CD4-positive, alpha-beta T cell treated with Interleukin-17A for 1 hour (primary cell): ENCODE measurements around the gene CCDC51.

ENCODE experiments used
- DNase-seq: peaks from one replicate; pipeline ENCODE4 v3.0.0-alpha.2; 2020

The CCDC51 gene

DNA sequence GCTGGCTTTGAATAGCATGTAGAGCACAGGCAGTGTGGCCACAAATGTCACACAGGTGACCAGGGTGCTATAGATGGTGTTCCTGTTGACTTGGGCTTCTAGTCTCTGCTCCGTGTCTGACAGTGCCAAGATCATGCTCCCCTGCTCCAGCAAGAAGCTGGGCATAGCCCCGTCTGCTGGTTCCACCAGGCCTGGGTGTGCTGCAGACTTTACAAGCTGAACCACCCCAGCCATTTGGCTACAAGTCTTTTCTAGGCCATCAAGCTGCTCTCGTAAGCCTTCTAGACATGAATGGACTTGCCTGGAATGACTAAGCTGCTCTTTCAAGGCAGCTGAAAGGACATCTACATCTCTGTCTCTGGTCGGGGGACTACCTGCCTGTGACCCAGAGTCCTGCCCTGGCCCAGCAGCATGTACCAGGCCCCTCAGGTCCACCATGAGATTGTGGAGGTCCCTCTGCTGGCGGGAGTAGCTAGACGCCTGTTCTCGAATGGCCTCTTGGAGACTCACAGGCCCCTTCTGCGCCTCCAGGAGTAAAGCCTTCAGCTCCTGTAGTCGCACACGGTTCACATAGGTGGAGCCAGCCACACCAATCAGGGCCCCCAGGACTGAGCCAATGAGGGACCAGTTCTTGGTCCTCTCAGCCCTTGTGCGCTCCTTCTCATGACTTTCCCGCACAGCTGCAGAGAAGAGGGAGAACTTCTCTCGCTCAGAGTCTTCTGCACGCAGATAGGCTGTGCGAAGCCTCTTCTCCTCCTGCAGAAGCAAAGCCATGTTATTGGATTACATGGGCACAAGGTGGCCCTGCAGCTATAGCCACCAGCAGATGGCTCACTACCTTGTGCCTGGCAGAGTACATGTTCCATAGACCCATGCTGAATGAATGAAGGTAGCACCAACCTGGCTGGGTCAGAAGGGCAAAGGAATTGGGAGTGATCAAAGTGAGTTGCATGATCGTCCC is 7.2 kb downstream of the CCDC51 start:
- no peak for DNase-seq

DNA sequence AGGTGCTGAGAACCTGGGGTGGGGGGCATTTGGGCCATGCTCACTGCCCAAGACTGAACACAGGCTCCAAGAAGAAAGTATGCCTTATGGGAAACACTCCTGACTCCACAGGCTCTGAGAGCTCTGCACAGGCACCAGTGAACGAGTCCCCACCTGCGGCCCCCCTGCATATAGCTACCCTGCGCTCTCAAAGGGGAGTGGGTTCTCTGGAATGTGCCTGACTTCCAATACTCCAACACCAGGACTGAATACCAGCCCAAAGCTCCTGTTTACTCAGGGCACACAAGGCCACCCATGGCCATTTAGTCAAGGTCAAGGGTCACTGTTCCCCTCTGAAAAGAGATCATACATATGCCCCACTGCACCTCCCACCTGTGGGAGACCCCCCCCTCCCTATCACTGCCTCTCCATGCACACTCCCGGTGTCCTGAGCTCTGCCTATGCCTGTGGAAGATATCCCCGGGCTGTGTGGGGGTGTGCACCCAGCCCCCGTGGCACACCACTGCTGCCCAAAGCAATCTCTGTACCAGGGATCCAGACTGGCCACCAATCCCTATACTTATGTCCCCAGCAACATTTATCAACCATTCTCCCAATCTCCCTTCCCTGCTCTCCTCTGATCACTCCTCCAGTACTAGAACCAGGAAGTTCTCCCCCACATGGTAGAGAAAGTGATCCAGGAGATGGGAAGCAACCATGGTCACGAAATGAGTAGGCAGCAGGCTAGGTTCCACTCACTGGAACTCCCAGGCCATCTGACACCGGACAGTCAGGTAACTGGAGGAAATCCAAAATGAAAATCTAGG is 8.5 kb downstream of the CCDC51 start:
- DNase-seq, result no peak

DNA sequence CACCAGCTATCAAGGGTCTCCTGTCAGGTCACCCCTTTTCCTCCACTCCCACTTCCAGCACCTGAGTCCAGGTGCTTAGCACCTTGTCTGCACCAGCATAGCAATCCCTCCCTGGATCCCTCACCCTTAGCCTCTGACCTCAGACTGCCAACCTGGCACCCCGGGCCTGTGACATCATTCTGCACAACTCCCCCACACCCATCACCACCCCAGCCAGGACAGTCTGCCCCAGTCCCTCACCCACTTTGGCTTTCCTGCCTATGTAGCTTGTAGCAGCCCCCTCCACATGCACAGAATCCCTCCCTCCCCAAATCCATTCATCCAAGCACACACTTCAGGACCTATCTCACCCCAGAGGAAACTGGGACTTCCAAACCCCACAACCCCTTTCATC is 9.2 kb downstream of the CCDC51 start:
- no peak for DNase-seq

GRCh38 chr3:48429960-48430707 is 9.8 kb downstream of the CCDC51 start, which contains the start of gene PLXNB1:
PLXNB1 (minus strand) TSS chr3:48430086; CDS start chr3:48424611, 5,475 bp downstream.
- no peak for DNase-seq

- DNase-seq, result peak; percentile 71
Measured at GRCh38 chr3:48429317-48429959, 10.5 kb downstream of the CCDC51 start.

DNA sequence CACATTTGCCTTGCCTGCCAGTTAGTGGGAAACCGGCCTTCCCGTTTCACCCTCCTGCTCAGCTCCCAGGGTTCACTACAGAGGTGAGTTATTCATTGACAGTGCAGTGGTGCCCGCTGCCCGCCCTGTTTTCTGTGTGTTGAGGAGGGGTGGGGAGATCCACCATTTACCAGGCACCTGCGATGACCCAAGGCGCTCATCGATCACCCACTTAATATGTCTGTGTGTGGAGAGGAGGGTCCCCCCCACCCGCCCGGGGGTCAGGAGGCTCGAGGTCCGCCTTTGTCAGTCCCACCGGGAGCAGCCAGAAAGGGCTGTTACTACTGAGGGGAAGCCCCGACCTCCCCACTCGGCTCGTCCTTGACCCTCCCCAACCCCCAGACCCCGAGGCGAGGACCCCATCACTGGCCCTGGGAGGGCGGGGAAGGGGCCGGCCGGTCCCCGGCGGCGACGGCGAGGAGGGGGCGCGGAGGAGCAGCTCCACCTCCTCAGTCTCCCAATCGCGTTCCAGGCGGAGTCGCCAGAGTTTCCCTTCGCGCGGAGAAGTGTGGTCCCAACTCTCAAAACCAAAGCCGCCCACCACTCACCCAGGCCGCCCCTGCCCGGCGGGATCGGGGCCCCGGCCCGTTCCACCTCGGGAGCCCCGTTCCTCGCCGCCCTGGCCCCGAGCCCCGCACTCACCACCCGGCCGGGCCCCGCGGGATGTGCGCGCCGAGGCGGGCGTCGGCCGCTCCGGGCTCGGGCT is 11.2 kb downstream of the CCDC51 start:
- DNase-seq, result no peak

DNA sequence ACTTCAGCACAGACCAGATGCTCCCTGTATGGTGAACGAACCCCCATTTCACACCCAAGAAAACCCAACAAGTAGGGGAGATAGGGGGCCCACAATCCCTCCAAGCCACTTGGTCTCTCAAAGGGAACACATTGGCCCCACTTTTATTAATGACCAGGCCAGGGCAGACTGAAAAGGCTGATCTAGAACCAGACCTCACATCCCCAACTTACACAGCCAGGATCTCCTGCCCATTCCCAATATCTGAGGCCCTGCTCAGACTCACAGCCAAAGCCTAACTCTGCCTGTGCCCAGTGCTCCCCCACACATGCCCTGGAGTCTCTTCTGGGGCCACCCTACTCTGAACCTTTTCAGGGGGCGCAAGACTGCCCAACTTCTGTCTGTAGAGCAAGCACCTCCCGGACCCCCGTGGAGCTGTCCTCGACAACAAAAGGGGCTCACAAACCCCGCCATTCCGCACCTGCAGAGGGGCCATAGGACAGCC is 11.8 kb downstream of the CCDC51 start:
- DNase-seq, result no peak

DNA sequence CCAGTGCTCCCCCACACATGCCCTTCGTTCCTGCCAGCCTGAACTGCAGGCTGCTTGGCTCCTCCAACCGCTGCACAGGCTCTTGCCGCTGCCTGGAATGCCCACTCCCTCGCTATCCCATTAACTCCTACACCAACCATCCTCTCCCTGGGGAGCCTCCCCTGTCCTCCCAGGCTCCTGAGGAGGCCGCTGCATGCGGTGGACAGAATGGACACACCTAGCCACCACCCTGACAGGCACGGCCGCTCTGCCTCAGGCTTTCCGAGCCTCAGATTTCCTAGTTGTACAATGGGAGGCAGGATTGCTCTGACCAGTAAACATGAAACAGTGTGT is 12.3 kb downstream of the CCDC51 start:
- no peak for DNase-seq

- no peak for DNase-seq
Measured at GRCh38 chr3:48426944-48427629, 12.8 kb downstream of the CCDC51 start.

DNA sequence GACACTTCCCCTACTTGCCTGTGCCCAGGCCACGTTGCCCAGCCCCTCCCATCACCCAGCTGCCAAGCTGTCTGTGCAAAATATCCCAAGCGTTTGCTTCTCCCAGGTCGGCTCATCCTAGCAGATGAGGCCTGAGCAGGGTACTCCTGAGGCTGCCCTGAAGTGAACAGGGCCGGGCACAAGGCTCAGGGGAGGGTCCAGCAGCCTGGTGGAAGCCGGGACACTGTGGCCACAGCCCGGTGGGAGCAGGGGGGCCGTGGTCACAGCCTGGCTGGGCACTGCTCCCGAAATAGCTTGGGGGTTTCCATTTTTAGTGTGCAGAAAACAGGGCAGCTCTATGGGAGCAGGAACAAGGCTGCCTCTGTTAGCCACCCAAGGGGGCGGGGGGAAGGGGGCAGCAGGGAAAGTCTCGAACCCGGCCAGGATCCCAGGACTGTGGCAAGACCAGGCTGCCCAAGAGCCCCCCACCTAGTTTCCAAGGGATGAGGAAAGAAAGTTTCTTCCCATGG is 13.5 kb downstream of the CCDC51 start:
- DNase-seq, result no peak

DNA sequence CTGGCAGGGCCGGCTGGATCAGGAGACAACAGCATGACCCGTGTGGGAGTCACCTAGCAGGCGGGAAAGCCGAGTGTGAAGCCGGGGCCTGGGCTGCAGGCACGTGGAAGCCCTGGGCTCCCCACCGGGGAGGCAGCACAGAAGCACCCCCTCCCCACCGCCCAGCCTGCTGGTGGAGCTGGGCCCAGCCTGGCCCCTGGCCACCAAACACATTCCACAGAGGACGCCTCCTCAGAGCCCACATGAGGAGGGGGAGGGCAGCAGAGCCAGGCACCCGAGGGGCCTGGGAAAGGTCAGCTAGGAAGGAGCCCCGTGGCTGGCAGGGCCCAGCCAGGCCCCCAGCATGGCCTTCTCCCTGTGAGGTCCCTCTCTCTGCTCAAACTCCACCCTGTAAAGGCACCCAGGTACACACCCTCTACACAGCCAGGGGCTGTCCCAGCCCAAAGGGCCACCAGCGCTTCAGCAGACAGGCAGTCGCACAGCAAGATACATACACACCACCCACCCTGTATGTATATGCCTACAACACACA is 14.6 kb downstream of the CCDC51 start:
- DNase-seq, result no peak

DNA sequence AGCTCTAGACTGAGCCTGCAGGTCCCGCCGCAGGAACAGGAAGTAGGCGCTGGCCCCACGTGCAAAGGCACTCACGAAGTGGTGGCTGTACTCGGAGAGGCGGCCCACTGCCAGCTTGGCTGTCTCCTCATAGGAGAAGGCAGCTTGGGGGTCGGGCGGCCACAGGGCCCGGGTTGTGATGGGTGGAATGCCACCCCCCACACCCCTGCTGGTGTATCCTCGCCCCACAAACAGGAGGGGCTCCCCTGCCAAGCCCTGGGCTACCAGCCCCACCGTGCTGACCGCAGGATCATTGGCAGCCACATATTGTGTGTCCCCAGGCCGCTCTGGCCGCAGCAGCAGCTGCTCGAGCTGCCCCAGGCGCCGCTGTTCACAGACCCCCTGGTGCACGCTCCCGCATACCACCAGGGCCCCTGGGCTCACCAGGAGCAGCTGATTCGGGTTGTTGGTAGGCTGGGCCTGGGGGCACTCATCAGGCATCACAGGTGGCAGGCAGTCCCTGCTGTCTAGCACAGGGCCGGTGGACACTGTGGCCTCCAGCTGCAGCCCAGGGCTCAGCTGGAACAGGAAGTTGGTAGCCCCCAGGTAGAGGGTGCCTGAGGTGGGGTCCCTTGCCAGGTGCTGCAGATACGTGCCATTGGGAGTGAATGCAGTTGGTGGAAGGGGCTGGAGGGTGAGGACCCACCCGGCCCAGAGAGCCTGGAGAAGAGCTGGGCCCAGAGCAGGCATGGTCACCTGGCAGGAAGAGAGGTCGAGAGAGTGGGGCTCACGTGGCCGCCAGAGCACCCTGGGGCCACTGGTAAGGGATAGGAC is 15.8 kb downstream of the CCDC51 start:
- no peak for DNase-seq

DNA sequence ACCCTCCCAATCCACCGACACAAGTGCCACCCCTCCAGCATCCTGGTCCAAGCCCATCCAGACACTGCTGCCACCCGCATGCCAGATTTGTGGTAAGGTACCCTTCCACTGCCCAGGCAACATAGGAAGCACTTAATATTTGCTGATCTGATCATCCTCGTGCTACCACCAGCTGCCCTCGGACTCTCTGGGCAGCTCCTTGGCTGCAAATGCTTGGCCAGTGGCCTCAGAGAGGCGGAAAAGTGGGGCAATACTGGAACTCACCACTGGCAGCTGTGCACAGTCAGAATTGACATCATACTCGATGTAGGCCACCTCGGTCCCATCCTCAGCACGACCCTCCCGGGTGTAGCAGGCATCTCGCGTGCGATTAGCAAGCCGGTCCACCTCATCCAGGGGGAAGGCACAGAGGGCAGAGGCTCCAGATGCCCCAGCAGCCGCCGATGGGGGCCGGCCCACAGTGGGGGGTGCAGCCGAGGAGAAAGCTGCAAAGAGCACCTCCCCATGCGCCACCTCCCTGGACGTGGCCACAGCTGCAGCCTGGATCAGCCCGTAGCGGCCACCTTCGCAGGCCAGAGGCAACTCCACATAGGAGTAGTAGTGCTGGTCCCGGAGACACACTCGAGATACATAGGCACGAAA is 16.6 kb downstream of the CCDC51 start:
- no peak for DNase-seq

DNA sequence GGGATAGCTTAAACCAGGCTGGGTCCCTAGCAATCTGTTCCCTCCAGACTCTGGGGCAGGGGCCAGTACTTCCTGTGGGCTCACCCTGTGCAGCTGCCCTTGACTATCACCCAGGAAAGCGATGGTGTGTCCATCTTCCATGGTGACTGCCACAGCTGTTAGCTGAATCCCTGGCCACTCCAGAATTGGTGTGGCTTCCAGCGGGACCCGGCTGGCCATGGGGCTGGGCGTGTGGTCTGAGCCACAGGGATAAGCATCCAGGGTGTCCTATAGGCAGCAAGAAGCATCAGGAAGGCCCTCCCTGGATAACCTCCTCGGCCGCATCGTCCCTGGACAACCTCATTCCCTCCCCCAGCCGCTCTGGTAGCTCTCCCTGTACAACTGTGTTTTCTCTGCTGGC is 17.2 kb downstream of the CCDC51 start:
- DNase-seq, result no peak

GRCh38 chr3:48422272-48422671 is 17.6 kb downstream of the CCDC51 start:
- DNase-seq, result no peak

DNA sequence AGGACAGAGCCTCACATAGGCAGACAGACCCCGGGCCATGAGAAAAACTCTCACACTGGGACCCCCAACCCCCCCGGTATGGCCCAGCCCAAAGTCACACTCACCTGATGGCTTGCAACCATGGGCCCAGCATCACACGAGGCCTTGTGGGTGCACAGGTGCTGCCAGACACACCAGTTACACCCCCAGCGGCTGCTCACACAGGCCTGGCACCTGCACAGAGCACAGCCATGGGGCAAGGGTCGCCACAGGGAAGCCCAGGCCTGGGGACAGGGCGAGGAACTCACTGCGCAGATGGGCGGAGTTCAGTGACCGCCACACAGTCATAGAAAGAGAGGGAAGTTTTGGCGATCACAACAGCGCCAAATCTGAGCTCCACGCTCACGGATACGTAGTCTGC is 19.4 kb downstream of the CCDC51 start:
- DNase-seq, result no peak

DNA sequence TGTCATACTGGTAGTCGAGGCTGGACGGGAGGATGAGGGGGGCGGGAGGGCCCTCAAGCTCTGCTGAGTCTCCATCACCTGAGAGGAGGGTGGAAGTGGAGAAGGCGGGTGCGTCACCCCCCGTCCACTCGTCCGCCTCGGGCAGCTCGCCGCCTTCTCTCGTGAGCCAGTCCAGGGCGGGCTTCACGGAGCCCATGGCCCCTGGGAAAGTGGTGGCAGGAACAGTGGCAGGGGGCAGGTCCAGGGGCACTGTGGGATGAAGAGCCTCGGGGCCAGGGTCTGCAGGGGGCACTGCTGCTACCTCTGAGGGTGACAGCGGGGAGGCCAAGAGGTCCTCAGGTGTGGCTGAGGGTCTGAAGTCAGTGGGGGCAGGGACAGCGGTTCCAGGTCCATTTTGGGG is 20.3 kb downstream of the CCDC51 start:
- DNase-seq, result no peak

GRCh38 chr3:48419149-48419548 is 20.8 kb downstream of the CCDC51 start:
- DNase-seq, result no peak

GRCh38 chr3:48418651-48419050 is 21.3 kb downstream of the CCDC51 start:
- no peak for DNase-seq
